NCI-H748 (cell line): Measurements from ENCODE around the gene TAX1BP1.
"Not testable (repeated sequence)": the region's sequence is repeated elsewhere in the genome, so short reads cannot be mapped to it uniquely, and the experiment has no call there.

Experiments used
- DNase-seq: peaks from one replicate; lab custom pipeline; 2025; ENCODE audit not compliant: unreplicated experiment; lab: John Stamatoyannopoulos, UW

TAX1BP1 gene

DNA sequence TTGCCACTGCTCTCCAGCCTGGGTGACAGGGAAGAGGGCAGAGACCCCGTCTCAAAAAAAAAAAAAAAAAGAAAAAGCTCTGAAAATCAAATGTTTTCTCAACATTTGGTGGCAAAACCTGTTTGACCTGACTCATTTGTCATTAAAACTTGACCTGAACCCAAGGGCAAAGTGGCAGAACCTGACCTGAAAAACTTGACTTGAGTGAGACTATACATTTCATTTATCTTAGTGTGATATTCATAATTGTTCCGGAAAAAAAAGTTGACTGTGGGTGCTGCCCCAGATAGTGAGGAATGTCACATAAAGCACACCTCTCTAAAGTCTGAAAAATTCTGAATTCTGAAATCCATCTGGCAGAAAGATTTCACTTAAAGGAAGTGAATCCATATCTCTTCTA lies 2.3 kb upstream of the TAX1BP1 start:
- no peak for DNase-seq

DNA sequence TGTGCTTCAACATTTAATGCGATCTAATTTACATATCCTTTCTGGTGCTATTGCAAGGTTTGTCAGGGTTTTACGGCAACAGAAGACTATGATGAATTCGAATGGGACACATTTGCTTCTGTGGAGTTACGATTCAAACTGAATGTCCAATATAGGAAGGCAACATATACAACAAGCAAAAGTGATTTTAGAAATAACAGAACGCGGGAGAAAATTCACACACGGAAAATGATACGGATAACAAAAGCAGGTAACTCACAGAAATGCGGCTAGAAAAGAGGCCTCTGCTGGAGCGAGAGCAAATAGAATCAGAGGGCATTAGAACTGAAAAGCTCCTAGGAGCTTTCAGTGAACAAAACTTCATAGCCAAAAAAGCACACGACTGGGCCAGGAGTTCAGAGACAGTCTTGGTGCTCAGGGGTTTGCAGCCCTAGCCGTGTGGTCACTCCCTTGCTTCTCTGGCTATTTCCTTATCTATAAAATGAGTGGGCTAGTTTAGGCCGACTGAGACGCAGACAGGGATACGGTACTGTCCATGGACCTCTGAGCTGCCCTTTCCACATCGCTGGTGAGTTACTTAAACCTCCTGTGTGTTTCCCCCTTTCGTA lies 557 bp upstream of the TAX1BP1 start:
- peak; percentile 83 for DNase-seq

DNA sequence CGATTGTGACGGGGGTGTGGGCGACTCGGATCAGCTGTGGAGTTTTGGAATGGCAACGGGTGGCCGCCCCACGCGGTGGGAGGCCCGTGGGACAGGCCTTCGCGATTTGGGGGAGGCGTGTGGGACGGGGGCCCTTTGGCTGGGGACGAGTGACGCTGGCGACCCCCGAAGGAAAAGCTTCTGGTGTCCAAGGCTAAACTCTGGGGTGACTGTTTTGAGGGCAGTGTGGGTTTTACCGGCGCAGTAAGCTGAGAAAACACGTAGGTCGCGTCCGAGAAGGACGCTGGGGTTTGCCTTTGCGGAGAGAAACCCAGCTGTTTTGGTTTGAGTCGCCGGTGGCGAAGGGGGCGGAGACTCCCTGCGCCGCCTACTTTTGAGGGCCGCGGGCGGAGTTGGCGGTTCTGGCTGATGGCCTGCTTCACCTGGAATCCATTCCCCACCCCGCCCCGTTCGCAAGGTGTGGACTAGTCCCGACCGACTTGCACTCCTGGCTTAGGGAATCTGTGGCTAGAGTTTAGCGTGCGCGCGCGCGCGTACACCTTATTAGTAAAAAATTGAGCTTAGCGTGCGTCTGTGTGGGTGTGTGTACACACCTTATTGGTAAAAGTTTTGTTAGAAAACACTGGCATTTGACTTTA lies 606 bp downstream of the TAX1BP1 start:
- peak; percentile 96 for DNase-seq

DNA sequence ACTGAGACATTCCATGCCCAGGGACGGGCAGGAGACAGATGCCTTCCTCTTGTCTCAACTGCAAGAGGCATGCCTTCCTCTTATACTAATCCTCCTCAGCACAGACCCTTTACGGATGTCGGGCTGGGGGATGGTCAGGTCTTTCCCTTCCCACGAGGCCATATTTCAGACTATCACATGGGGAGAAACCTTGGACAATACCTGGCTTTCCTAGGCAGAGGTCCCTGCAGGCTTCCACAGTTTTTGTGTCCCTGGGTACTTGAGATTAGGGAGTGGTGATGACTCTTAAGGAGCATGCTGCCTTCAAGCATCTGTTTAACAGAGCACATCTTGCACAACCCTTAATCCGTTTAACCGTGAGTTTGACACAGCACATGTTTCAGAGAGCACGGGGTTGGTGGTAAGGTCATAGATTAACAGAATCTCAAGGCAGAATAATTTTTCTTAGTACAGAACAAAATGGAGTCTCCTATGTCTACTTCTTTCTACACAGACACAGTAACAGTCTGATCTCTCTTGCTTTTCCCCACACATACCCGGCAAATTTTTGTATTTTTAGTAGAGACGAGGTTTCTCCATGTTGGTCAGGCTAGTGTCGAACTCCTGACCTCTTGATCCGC lies 2.2 kb downstream of the TAX1BP1 start:
- not testable (repeated sequence) for DNase-seq

DNA sequence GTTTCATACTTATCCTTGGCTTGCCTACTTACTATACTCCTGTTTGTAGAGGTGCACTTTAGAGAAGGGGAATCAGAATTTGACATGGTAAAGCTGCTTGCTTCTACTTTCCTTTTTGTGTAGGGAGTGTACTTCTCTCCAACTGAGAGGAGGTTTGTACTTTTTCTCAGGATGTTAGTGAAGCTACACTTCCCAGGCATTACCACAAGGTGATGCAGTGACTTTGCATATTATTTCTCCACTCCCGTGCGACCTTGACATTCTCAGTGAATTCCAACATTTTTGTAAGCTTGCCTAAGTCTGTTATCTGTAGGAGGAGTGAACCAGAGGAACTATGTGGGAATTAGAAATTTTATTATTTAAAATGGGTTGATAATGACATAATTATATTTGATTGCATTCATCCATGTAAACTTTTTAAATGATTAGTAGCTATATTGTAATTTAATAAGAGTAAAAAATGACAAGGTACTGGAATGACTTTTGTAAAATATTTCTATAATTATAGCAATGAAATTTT lies 5.2 kb downstream of the TAX1BP1 start:
- peak; percentile 24 for DNase-seq

DNA sequence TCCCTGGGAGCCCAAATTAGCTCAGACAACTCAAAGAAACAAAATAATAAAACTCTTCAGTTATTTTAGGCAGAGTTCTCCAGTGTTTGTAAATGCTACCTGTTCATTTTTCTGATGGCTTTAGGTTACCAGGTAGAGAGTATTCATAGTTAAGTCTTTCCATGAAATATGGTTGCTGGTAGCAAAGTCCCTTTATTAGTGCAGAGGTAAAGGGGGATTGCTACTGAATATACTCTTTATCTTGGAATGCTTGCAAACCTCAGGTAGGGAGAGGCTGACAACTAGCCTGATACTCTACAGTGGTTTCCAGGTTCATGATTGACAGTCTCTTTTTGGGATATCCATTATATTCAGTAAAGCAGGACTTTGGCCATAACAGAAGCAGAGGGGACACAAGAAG lies 6.5 kb downstream of the TAX1BP1 start:
- DNase-seq = no peak

DNA sequence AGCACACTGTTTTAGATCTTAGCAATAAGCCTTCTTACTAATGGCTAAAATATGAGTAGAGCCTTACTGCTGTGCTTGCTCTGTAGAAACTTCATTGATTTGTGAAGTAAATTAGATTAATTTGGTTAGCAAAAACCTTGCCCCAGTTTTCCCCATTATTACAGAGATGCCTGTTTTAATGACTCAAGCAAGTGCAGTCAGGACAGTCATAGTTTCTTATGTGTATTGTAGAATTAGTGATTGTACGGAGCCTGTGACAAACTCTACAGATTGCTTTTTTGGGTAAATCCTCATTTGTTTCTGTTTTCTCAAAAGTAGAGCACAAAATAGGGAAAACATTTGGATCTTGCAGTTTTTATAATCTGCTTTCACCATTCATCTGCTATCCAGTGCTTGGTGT lies 7.0 kb downstream of the TAX1BP1 start:
- DNase-seq = no peak

DNA sequence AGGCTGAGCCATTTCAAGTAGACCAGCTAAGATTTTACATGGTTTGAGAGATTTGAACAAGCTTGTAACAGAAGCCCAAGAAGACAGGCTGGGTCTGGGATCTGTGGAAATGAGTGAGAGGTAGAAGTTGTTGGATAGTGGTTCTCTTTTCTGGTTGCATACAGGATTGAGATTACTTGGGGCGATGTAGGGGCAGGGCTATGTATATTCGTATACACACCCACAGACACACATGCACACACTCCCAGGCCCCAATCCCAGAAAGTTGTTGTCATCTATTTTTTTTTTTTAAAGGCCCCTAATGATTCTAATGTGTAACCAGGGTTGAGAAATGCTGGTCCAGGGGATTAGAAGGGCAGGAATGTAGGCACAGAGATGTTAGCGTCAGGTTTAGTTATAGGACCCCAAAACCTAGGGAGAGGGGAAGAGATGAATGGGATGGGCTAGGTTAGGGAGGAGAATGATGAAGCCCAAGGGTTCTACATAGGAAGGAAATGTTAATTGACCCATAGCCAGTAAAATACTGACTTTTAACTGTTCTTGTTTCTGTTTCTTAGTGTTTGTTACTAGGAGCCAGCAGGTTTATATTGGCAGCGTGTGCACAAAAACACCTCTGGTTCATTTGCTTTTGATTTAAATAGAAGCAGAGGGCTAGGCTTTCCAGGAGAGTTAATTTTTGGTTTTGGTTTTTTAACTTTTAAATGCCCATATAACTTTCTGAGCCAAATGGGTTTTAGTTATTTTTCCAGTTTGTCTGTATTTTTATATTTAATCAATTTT lies 7.8 kb downstream of the TAX1BP1 start:
- no peak for DNase-seq

DNA sequence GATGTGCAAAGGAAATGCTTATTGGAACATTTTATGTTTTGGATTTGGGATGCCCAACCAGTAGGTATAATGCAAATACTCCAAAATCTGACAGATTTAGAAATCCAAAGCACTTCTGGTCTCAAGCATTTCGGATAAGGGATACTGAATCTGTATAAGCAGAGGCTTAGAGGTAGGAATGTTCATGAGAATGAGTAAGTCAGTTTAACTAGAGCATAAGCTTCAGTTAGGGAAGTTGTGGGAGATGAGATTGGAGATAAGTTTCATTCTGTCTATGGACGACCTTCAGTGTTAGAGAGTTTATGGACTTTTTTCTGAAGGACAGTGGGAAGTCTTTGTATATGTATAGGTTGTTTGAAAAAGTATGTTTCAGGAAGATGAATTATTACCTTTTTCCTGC lies 10.4 kb downstream of the TAX1BP1 start:
- no peak for DNase-seq

DNA sequence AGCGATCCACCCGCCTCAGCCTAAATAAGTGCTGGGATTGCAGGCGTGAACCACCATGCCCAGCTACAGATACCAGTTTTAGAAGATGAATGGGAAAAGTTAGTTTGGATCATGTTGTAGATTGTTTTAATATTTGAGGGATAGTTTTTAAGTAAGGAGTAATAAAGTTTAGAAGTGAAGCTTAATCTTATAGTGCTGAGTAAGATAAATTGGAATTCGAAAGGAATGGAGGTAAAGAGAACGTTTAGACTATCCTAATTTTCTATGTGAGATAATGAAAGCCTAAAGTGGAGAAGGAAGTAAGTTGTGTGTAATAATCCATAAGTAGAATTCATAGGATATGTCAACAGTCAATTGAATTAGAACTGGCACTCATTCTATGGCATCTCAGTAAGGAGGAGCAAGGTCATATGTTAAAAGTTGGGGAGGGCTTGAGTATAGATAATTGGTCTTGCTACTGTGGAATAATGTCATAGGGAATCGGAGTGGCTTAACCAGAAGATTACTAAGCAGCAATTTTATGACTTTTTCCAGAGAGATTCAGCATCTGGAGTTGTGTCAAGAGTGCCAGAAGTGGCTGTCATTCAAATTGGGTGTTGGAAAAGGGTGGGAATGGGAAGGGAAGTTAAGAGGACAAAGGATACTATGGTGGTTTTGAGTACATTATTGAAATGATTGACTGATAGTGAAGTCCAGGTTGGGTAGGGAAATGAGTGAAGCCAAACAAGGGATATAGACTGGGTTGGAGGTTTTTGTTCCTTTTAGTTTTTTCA lies 12.1 kb downstream of the TAX1BP1 start:
- no peak for DNase-seq

DNA sequence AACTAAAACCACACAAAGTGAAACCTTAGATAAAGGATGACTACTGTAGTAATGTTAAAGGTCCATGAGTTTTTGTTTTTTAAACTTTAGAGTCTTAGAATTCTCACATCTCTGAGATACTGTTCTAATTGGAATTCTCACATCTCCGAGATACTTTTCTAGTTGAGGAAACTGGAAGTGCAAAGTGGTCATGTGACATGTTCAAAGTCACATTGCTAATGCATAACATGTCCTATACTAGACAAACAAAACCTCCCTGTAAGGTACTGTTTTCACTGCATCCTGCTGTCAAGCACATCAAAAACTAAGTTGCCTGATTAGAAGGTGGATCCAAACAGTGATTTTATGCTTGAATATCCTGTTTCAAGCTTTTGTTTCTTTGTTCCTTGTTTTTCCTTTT lies 13.9 kb downstream of the TAX1BP1 start:
- no peak for DNase-seq

DNA sequence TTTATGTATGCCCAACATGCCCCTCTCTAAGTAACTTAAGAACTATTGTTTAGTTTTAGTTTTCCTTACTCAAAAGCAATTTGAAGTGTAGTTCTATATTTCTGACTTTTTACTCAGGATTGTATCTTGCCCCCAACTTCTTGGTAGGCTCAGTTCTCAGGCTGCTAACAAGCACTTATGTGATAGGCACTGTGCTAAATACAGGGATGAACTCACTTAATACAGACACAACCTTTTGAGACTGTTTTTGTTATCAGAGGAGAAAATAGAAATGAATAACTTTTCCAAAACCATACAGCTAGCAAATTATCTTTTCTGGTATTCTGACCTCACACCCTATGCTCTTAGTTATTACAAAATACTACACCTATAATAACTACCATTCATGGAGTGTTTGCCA lies 16.3 kb downstream of the TAX1BP1 start:
- no peak for DNase-seq

DNA sequence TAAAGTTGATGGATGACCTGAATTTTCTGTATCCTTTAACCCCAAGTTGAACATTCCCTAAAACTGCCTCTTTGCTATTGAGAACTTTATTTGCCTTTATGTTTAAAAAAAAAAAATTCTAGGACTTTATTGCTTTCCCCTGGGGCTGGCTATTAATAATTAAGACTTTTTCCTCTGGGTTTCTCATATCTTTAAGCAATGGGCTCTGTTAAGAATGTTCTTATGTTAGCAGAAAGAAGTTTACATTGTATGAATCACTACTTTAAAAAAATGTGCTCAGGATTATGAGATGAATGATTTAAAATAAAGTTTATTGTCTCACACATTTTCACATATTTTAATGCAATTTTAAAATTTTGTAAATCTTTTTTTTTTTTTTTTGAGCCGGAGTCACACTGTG lies 19.5 kb downstream of the TAX1BP1 start:
- no peak for DNase-seq

DNA sequence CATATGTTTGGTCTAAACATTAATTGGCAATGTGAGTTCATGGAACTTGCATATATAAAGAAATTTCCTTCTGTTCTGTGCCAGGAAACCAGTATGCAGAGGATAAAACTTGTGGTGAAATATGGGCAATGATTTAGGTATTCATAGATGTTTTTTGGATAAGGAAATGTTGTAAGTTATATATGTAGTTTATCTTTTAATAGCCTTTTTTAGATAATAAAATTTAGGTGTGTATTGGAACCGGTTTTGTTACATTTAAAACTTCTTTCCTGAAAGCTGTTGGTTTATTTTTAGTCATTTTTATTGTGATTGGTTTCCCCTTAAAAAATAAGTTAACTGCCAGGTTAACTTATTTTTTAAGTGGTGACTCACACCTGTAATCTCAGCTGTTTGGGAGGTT lies 22.1 kb downstream of the TAX1BP1 start:
- no peak for DNase-seq

DNA sequence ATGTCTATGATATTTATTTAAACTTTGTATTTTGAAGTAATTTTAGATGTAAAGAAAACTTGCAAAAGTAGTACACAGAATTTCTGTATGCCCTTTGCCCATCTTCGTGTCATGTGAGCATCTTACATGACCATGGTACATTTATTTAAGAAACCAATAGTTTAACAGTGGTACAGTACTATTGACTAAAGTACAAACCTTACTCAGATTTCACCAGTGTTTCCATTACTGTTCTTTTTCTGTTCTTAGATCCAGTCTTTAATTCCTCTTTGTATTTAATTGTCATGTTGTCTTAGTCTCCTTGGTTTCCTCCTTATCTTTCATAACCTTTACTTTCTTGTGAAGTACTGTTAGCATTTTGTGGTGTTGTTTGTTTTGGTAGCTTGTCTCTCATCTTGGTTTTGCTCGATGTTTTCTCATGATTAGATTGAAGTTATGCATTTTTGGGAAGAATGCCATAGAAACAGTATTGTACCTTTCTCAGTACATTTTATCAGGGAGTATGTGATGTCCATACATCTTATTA lies 24.1 kb downstream of the TAX1BP1 start:
- no peak for DNase-seq

DNA sequence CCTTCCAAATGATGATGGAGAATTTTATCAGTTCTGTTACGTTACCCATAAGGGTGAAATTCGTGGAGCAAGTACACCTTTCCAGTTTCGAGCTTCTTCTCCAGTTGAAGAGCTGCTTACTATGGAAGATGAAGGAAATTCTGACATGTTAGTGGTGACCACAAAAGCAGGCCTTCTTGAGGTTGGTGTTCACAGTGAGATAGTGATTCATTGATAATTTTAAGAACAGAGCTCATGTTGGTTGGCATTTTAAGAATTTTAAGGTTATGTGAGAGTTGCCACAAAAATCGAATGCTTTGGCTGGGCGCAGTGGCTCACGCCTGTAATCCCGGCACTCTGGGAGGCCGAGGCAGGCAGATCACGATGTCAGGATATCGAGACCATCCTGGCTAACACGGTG lies 25.9 kb downstream of the TAX1BP1 start:
- no peak for DNase-seq

DNA sequence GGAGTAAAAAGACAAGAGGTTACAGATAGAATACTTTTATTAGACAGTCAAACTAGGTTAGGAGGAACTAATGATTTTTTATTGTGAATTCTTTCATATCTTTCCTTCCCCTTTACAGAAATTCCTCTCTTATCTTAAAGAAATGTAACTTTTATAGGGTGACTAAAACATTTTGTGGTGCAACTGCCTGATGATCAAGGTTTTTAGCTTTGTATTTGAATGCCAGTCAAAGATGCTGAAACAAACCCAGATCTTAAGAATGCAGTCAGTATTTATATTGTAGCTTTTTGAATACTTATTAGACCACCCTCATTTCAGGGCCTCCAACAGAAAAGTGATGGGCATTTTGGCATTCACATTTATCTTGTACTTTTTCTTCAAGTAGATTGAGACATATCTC lies 27.4 kb downstream of the TAX1BP1 start:
- DNase-seq = no peak

DNA sequence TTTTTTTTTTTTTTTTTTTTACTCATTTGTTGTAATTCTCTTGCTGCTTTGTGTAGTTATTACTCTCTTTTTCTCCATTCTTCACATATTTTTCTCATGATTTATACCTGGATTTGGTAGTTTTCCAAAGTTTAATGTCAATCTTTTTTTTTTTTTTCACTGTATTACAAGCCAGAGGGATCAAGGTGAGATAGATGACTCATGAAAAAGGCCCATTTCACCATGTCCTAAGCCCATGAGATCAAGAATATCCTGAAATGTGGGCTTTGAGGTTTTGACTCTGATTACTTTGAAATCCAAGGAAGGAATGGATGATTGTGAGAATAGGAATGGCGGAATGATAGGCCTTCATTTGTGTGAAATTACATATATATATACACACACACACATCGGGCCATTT lies 31.1 kb downstream of the TAX1BP1 start:
- DNase-seq = no peak

DNA sequence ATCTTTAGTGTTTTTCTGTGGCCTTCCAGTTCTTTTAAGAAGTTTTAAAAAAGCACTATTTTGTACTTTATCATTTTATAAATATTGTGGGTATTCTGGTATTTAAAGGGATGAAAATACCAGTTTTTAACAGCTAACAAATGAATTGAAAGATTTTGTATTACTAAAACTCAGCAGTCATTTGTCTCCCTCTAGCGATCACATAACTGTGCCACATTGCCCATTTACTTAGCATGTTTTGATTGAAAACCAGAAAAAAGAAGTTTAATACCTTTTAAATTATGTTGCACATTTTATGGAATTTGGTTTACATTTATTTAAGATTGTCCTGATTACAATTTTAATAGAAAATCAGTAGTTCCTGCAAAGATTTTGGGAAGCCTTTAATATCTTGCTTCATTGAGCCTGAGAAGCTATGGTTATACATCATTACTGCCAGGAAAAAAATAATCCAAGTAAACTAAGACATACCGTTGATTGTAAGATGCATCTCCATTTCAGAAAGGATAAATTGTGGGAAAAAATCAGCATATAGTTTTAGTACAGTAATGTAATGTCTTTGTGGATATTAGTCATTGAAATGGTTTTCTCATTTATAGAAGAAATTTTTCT lies 34.9 kb downstream of the TAX1BP1 start:
- no peak for DNase-seq

DNA sequence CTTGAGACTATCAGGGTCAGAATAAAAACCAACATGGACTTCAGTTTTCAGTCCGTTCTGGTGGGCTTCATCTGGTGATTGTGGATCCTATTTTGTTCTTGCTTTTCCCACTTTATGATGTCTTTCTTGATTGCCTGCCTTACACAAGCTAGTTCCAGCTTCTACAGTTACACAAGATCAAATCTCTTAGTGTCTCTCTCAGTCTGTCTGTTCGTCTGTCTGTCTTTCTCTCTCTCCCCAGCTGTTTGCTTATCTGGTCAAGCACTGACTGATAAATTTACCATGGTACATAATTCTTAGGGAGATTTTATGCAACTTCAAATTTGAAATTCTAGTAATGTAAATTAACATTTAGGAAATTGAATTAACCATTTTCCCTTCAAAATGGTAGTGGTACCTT lies 35.8 kb downstream of the TAX1BP1 start:
- DNase-seq = no peak
